GM21786 (cell line): ENCODE results near the gene LRATD1.

Experiments used
- ATAC-seq: cut with Tn5 transposase; IDR thresholded peaks from one replicate; pipeline ENCODE4 v1.9.1; 2021; ENCODE audit not compliant: unreplicated experiment

The LRATD1 gene

GRCh38 chr2:14633461-14634181 lies 1.1 kb downstream of the LRATD1 start:
- no peak for ATAC-seq

- no peak for ATAC-seq
Measured at GRCh38 chr2:14634182-14634488, 1.6 kb downstream of the LRATD1 start.

GRCh38 chr2:14634489-14635390 lies 2.2 kb downstream of the LRATD1 start:
- ATAC-seq, result peak; percentile 72

- ATAC-seq, result no peak
Measured at GRCh38 chr2:14635391-14635871, 2.9 kb downstream of the LRATD1 start.

GRCh38 chr2:14638488-14638887 lies 6.0 kb downstream of the LRATD1 start:
- no peak for ATAC-seq

- no peak for ATAC-seq
Measured at GRCh38 chr2:14641116-14641515, 8.6 kb downstream of the LRATD1 start.

- ATAC-seq, result no peak
Measured at GRCh38 chr2:14642499-14642898, 10.0 kb downstream of the LRATD1 start.

- ATAC-seq, result no peak
Measured at GRCh38 chr2:14647714-14648113, 15.2 kb downstream of the LRATD1 start.

- ATAC-seq, result no peak
Measured at GRCh38 chr2:14650066-14650465, 17.5 kb downstream of the LRATD1 start.

- peak; percentile 92 for ATAC-seq
Measured at GRCh38 chr2:14654835-14655282, 22.3 kb downstream of the LRATD1 start.

- no peak for ATAC-seq
Measured at GRCh38 chr2:14656146-14656545, 23.6 kb downstream of the LRATD1 start.

GRCh38 chr2:14661163-14661562 lies 28.6 kb downstream of the LRATD1 start:
- no peak for ATAC-seq

GRCh38 chr2:14673351-14673875 lies 40.9 kb downstream of the LRATD1 start:
- ATAC-seq, result no peak

GRCh38 chr2:14675489-14675888 lies 43.0 kb downstream of the LRATD1 start:
- ATAC-seq, result no peak

GRCh38 chr2:14676371-14676770 lies 43.9 kb downstream of the LRATD1 start:
- ATAC-seq, result no peak

GRCh38 chr2:14677039-14677438 lies 44.5 kb downstream of the LRATD1 start:
- no peak for ATAC-seq

- no peak for ATAC-seq
Measured at GRCh38 chr2:14678761-14679160, 46.2 kb downstream of the LRATD1 start.

- ATAC-seq, result no peak
Measured at GRCh38 chr2:14681608-14682007, 49.1 kb downstream of the LRATD1 start.
